Fibroblast of pulmonary artery (primary cell): ENCODE results near the gene RSBN1L.
"Not testable (repeated sequence)": the region's sequence is repeated elsewhere in the genome, so short reads cannot be mapped to it uniquely, and the experiment has no call there.

Source experiments
- DNase-seq: peaks from one replicate; pipeline ENCODE4 v3.0.0-alpha.2; 2010; ENCODE audit warnings: low read depth
- H3K4me3 ChIP-seq: replicated peaks from 2 replicates; pipeline ENCODE4 v1.5.1; 2011; ENCODE audit warnings: low read depth, mild to moderate bottlenecking, control low read depth, low read length, moderate library complexity
- TF ChIP-seq, protein P1 (sequence below): IDR thresholded peaks from 2 replicates; pipeline ENCODE4 v1.5.1; 2011; ENCODE audit warnings: mild to moderate bottlenecking, control low read depth, low read length, inconsistent platforms; ENCODE audit errors: missing control alignments

The RSBN1L gene

DNA sequence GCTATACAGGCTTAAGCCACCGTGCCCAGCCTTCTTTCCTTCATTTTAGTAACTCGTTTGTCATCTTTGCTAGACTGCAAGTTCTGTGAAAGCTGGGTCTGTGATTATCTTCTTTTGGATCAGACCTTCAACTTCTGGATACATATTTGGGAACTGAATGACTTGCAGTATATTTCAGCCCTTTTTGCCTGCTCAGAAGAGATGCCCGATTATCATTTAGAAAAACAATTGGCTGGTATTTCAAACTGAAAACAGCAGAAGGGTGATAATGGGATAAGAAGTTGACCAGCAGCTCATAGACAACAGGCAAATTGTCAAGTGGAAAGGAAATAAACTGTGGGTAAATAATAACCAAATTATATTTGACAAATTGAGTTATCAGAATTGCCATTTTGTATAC is 14.6 kb downstream of the RSBN1L start:
- no peak for DNase-seq
- TF ChIP-seq, protein P1, sequence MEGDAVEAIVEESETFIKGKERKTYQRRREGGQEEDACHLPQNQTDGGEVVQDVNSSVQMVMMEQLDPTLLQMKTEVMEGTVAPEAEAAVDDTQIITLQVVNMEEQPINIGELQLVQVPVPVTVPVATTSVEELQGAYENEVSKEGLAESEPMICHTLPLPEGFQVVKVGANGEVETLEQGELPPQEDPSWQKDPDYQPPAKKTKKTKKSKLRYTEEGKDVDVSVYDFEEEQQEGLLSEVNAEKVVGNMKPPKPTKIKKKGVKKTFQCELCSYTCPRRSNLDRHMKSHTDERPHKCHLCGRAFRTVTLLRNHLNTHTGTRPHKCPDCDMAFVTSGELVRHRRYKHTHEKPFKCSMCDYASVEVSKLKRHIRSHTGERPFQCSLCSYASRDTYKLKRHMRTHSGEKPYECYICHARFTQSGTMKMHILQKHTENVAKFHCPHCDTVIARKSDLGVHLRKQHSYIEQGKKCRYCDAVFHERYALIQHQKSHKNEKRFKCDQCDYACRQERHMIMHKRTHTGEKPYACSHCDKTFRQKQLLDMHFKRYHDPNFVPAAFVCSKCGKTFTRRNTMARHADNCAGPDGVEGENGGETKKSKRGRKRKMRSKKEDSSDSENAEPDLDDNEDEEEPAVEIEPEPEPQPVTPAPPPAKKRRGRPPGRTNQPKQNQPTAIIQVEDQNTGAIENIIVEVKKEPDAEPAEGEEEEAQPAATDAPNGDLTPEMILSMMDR, result no peak
- no peak overlapping the region for H3K4me3 ChIP-seq

GRCh38 chr7:77714195-77714594 is 17.9 kb downstream of the RSBN1L start:
- TF ChIP-seq, protein P1, result no peak

DNA sequence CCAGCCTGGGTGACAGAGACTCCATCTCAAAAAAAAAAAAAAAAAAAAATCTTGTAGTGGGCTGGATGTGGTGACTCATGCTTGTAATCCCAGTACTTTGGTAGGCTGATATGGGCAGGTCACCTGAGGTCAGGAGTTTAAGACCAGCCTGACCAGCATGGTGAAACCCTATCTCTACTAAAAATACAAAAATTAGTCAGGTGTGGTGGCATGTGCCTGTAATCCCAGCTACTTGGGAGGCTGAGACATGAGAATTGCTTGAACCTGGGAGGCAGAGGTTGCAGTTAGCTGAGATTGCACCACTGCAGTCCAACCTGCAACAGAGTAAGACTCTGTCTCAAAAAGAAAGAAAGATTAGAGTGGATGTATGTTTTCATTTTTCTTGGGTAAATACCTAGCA is 18.7 kb downstream of the RSBN1L start:
- DNase-seq, H3K4me3 ChIP-seq: not testable (repeated sequence)

More at GRCh38 chr7:77714195-77714594, 17.9 kb downstream of the RSBN1L start:
- H3K4me3 ChIP-seq, result no peak overlapping the region
- no peak for DNase-seq

GRCh38 chr7:77716804-77717203 is 20.5 kb downstream of the RSBN1L start:
- no peak overlapping the region for H3K4me3 ChIP-seq
- no peak for DNase-seq
- TF ChIP-seq, protein P1, result no peak

DNA sequence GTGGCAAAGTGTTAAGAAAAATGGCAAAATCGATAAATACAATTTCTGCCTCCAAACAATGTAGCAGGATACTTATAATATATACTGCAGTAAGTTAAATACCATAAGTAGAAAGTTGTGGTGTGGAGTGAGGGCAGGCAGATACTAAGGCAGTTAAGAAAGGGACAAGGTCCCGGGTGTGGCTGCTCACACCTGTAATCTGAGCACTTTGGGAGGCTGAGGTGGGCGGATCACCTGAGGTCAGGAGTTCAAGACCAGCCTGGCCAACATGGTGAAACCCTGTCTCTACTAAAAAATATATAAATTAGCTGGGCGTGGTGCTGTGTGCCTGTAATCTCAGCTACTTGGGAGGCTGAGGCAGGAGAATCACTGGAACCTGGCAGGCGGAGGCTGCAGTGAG is 21.3 kb downstream of the RSBN1L start:
- not testable (repeated sequence) for DNase-seq, H3K4me3 ChIP-seq

DNA sequence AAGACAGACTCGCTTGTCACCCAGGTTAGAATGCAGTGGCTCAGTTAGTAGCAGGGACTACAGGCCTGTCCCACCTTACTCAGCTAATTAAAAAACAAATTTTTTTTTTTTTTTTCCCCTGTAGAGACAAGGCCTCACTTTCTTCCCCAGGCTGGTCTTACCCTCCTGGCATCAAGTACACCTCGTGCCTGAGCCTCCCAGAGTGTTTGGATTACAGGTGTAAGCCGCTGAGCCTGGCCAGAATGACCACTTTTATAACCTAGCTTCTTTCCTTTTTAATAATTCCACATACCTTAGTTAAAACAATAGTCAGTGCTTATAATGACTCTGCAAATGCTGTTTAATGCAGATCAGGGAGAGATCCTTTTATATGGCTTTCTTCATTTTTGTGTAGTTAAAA is 31.3 kb downstream of the RSBN1L start:
- TF ChIP-seq, protein P1, result no peak
- no peak overlapping the region for H3K4me3 ChIP-seq
- DNase-seq, result no peak

DNA sequence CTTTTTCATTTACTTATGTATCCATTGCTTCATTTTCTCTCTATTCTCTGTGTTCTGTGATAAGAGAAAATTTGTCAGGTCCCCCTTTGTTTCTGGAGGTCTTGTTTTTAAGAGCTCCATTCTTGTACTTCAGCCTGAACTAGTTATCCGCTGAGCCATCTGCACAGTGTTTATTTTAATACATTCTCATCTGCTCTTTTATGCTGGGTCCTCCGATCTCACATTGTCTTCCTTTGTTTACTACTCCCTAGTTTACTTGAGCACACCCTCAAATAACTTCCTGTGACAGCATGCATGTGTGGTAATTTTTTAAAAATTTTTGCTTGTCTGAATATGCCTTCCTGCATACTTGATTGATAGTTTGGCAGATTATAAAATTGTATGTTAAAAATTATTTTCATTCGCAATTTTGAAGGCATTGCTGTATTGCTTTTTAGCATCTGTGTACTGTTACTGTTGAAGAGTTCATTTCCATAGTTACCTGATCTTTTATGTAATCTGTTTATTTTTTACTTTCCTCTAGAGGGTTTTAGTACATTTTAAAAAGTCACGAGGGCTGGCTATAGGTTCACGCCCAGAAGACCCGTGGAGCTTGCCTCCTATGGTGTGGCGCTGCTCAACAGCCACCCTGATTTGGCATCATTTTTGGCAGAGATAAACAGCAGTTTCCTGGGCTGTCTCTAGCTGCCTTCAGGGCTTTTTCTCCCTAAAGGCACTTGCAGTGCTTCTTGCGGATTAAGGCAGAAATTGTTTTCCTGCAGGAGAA is 31.9 kb downstream of the RSBN1L start:
- H3K4me3 ChIP-seq, result no peak overlapping the region
- DNase-seq, result peak; percentile 47
- TF ChIP-seq, protein P1, result no peak
